H1 (cell line): Measurements from ENCODE around the gene TMEM220. TPM values are rescaled to one million over a fixed set of nuclear protein-coding genes. Genes with fewer than 3 reads are reported as not detected.

ENCODE experiments used
- CTCF ChIA-PET: fragments of 300-600 bp; sonication (Branson Sonifier 250); formaldehyde crosslinking; loops from one replicate; lab custom pipeline; 2021; ENCODE audit not compliant: partially characterized antibody; lab: Charles Lee
- POLR2A ChIA-PET: fragments of 300-600 bp; sonication (Branson Sonifier 250); formaldehyde crosslinking; loops from one replicate; lab custom pipeline; 2021; ENCODE audit warnings: inconsistent platforms; ENCODE audit not compliant: partially characterized antibody; lab: Charles Lee
- DNase-seq, 2 experiments: peaks; one replicate each; pipeline versions ENCODE4 v3.0.0 to v3.0.0-alpha.2; 2010 to 2022; ENCODE audit warnings: low spot score in 2 of 2, low read depth in 1 of 2, mixed read lengths in 1 of 2
- FAIRE-seq: peaks from 2 replicates; lab custom pipeline; 2011; peaks lifted over from hg19 to GRCh38; lab: Jason Lieb, UNC
- H2AFZ ChIP-seq: 2 replicates; pipeline ENCODE4 v1.8.1; 2012; ENCODE audit warnings: low read length, inconsistent platforms
- H2AK5ac ChIP-seq: 2 replicates; pipeline ENCODE4 v1.6.1; 2013; ENCODE audit warnings: low read depth, low read length
- H2BK120ac ChIP-seq: replicated peaks from 2 replicates; pipeline ENCODE3; 2013; ENCODE audit warnings: low read depth, low read length, inconsistent platforms
- H2BK12ac ChIP-seq: 2 replicates; pipeline ENCODE4 v1.6.1; 2013; ENCODE audit warnings: low read depth, low read length
- H2BK15ac ChIP-seq: 2 replicates; pipeline ENCODE4 v1.6.1; 2013; ENCODE audit warnings: low read length
- H2BK20ac ChIP-seq: 2 replicates; pipeline ENCODE4 v1.6.1; 2013; ENCODE audit warnings: low read length
- H2BK5ac ChIP-seq: 2 replicates; pipeline ENCODE4 v1.6.1; 2013; ENCODE audit warnings: low read depth, low read length
- H3K14ac ChIP-seq: 2 replicates; pipeline ENCODE4 v1.6.1; 2013; ENCODE audit warnings: inconsistent platforms; ENCODE audit not compliant: insufficient read length
- H3K18ac ChIP-seq: 2 replicates; pipeline ENCODE4 v1.6.1; 2013; ENCODE audit warnings: low read length; ENCODE audit errors: extremely low read depth
- H3K23ac ChIP-seq: 2 replicates; pipeline ENCODE4 v1.6.1; 2013; ENCODE audit warnings: inconsistent platforms; ENCODE audit not compliant: insufficient read length
- H3K23me2 ChIP-seq: 2 replicates; pipeline ENCODE4 v1.6.1; 2013; ENCODE audit warnings: low read depth, low read length
- H3K27ac ChIP-seq: 2 replicates; pipeline ENCODE4 v1.6.1; 2011; ENCODE audit warnings: low read depth, low read length, inconsistent platforms
- H3K27me3 ChIP-seq, 4 experiments: replicated peaks in 1 of 4; 1 replicate in 1 of 4; 2 replicates in 3 of 4; pipeline versions ENCODE4 v1.6.1 to v1.8.1; 2011 to 2013; ENCODE audit warnings: low read length in 3 of 4, mild to moderate bottlenecking in 3 of 4, inconsistent platforms in 2 of 4, mixed read lengths in 2 of 4, moderate library complexity in 1 of 4; ENCODE audit not compliant: control insufficient read depth in 3 of 4, insufficient read depth in 3 of 4; ENCODE audit errors: extremely low read depth in 1 of 4
- H3K36me3 ChIP-seq, 4 experiments: 2 replicates each; pipeline versions ENCODE4 v1.6.1 to v1.8.1; 2011 to 2013; ENCODE audit warnings: mild to moderate bottlenecking in 4 of 4, low read length in 3 of 4, moderate library complexity in 2 of 4, control low read depth in 1 of 4, inconsistent platforms in 1 of 4; ENCODE audit not compliant: insufficient read depth in 4 of 4, control insufficient read depth in 2 of 4
- H3K4ac ChIP-seq: replicated peaks from 2 replicates; pipeline ENCODE3; 2013; ENCODE audit warnings: low read length, low read depth, mixed read lengths, inconsistent platforms; ENCODE audit not compliant: insufficient read length
- H3K4me1 ChIP-seq, 4 experiments: replicated peaks in 1 of 4; 1 replicate in 1 of 4; 2 replicates in 3 of 4; pipeline versions ENCODE4 v1.6.1 to v1.8.1; 2011 to 2013; ENCODE audit warnings: low read length in 3 of 4, inconsistent platforms in 2 of 4, mixed read lengths in 1 of 4; ENCODE audit not compliant: insufficient read depth in 4 of 4, control insufficient read depth in 3 of 4
- H3K4me2 ChIP-seq, 2 experiments: 2 replicates each; pipeline versions ENCODE4 v1.6.1 to v1.8.1; 2011 to 2013; ENCODE audit warnings: low read depth in 2 of 2, low read length in 2 of 2, control low read depth in 1 of 2, inconsistent platforms in 1 of 2, mild to moderate bottlenecking in 1 of 2; ENCODE audit not compliant: insufficient read depth in 1 of 2
- H3K4me3 ChIP-seq, 4 experiments: fragments of 200-600, 300-600 bp in 1 of 4; sonication (generic), shearing (Covaris generic), sonication (Bioruptor Twin) in 1 of 4; 2 replicates each; pipeline versions ENCODE4 v1.5.1 to v1.8.1; 2011 to 2016; ENCODE audit warnings: low read length in 4 of 4, low read depth in 3 of 4, control low read depth in 2 of 4, inconsistent platforms in 2 of 4, mild to moderate bottlenecking in 2 of 4, mixed read lengths in 1 of 4, moderate library complexity in 1 of 4; ENCODE audit not compliant: insufficient read depth in 2 of 4; ENCODE audit errors: extremely low read depth in 1 of 4
- H3K56ac ChIP-seq: replicated peaks from 2 replicates; pipeline ENCODE3; 2013; ENCODE audit warnings: low read depth, mild to moderate bottlenecking, mixed read lengths, low read length, inconsistent platforms; ENCODE audit not compliant: insufficient read length
- H3K79me1 ChIP-seq: 2 replicates; pipeline ENCODE4 v1.6.1; 2013; ENCODE audit warnings: low read depth, low read length, control low read depth
- H3K79me2 ChIP-seq, 2 experiments: 2 replicates each; pipeline versions ENCODE4 v1.6.1 to v1.8.1; 2012 to 2013; ENCODE audit warnings: low read length in 2 of 2, mild to moderate bottlenecking in 2 of 2, inconsistent platforms in 1 of 2; ENCODE audit not compliant: insufficient read depth in 2 of 2, control insufficient read depth in 1 of 2
- H3K9ac ChIP-seq, 4 experiments: replicated peaks in 1 of 4; 1 replicate in 1 of 4; 2 replicates in 3 of 4; pipeline versions ENCODE4 v1.6.1 to v1.8.1; 2011 to 2013; ENCODE audit warnings: low read depth in 3 of 4, low read length in 3 of 4, control low read depth in 2 of 4, mild to moderate bottlenecking in 2 of 4, moderate library complexity in 2 of 4, inconsistent platforms in 1 of 4; ENCODE audit errors: extremely low read depth in 1 of 4
- H3K9me3 ChIP-seq, 2 experiments: 2 replicates each; pipeline versions ENCODE4 v1.6.1 to v1.8.1; 2012 to 2013; ENCODE audit warnings: mild to moderate bottlenecking in 2 of 2, moderate library complexity in 2 of 2, control low read depth in 1 of 2, inconsistent platforms in 1 of 2, low read depth in 1 of 2, low read length in 1 of 2, mixed read lengths in 1 of 2; ENCODE audit not compliant: insufficient read depth in 2 of 2
- H4K20me1 ChIP-seq, 2 experiments: replicated peaks in 1 of 2; 2 replicates each; pipeline versions ENCODE3 to v1.8.1; 2011 to 2013; ENCODE audit warnings: inconsistent platforms in 2 of 2, low read length in 2 of 2, mild to moderate bottlenecking in 1 of 2; ENCODE audit not compliant: insufficient read depth in 2 of 2, control insufficient read depth in 1 of 2
- H4K5ac ChIP-seq: 2 replicates; pipeline ENCODE4 v1.6.1; 2013; ENCODE audit warnings: low read length, low read depth, mixed read lengths, inconsistent platforms; ENCODE audit not compliant: insufficient read length
- H4K8ac ChIP-seq: 2 replicates; pipeline ENCODE4 v1.8.0; 2013; ENCODE audit warnings: mild to moderate bottlenecking, moderate library complexity, low read length, inconsistent platforms; ENCODE audit not compliant: insufficient read depth; ENCODE audit errors: extremely low read depth
- H4K91ac ChIP-seq: replicated peaks from 2 replicates; pipeline ENCODE3; 2013; ENCODE audit warnings: low read length, mixed read lengths, inconsistent platforms; ENCODE audit not compliant: insufficient read length
- FOSL1 ChIP-seq: IDR thresholded peaks from 2 replicates; pipeline ENCODE4 v1.6.1; 2011; ENCODE audit warnings: mild to moderate bottlenecking, low read depth, low read length, moderate library complexity; ENCODE audit not compliant: insufficient read depth
- JUND ChIP-seq: IDR thresholded peaks from 2 replicates; pipeline ENCODE4 v1.6.1; 2011; ENCODE audit warnings: mild to moderate bottlenecking, improper control_type of control experiment, low read length
- RAD21 ChIP-seq, 2 experiments: IDR thresholded peaks in 1 of 2; conservative IDR thresholded peaks in 1 of 2; 2 replicates each; pipeline ENCODE4 v1.6.1; 2011; ENCODE audit warnings: low read depth in 2 of 2, low read length in 2 of 2, improper control_type of control experiment in 1 of 2, inconsistent platforms in 1 of 2, mild to moderate bottlenecking in 1 of 2, moderate library complexity in 1 of 2
- WGBS, 2 experiments: shearing (Covaris generic) in 1 of 2; methylation state at CpG; one replicate each; pipeline versions ENCODE4 v1.1.6 to v1.1.7; 2013 to 2015; ENCODE audit warnings: low lambda C conversion rate in 2 of 2, mixed read lengths in 2 of 2, inconsistent platforms in 1 of 2, low coverage in 1 of 2, missing lambda C conversion rate in 1 of 2; ENCODE audit not compliant: insufficient replicate concordance in 2 of 2, insufficient coverage in 1 of 2, insufficient read length in 1 of 2; ENCODE audit errors: extremely low coverage in 1 of 2, missing lambda C conversion rate in 1 of 2; 5-methylcytosine and 5-hydroxymethylcytosine counted together
- polyA plus RNA-seq, 7 experiments: library from polyadenylated mRNA; depleted of rRNA in 3 of 7; stranded (reverse) in 5 of 7; unstranded in 2 of 7; fragments of >200 nt in 5 of 7; fragments of 200-250 nt in 2 of 7; gene quantifications; 1 replicate in 5 of 7; 2 replicates in 1 of 7; 4 replicates in 1 of 7; pipeline versions ENCODE4 v1.2.1 to v1.2.3, GENCODE V29; 2011 to 2013; ENCODE audit warnings: missing spikeins in 2 of 7, mixed read lengths in 2 of 7
- total RNA-seq: library from RNA; stranded (reverse); fragmentation: NEBNext Ultra II Directional; extraction: Animal tissue kit (Norgen Biotek cat#: 25700); gene quantifications from 2 replicates; pipeline ENCODE4 v1.2.1, GENCODE V29; 2021
- TF ChIP-seq, protein P1 (sequence below), 3 experiments: IDR thresholded peaks; 1 replicate in 2 of 3; 2 replicates in 1 of 3; pipeline versions ENCODE4 v1.5.1 to v1.6.1; 2011; ENCODE audit warnings: low read length in 3 of 3, mild to moderate bottlenecking in 3 of 3, inconsistent platforms in 2 of 3, low read depth in 1 of 3, moderate library complexity in 1 of 3; ENCODE audit not compliant: insufficient read depth in 1 of 3; ENCODE audit errors: control extremely low read depth in 1 of 3

Gene TMEM220
- total and polyA plus RNA-seq, 2 of the 8 experiments (the other 6 are each of a cell fraction or from before 2014, with no cell fraction given) = 3.8 to 4.1 TPM

DNA sequence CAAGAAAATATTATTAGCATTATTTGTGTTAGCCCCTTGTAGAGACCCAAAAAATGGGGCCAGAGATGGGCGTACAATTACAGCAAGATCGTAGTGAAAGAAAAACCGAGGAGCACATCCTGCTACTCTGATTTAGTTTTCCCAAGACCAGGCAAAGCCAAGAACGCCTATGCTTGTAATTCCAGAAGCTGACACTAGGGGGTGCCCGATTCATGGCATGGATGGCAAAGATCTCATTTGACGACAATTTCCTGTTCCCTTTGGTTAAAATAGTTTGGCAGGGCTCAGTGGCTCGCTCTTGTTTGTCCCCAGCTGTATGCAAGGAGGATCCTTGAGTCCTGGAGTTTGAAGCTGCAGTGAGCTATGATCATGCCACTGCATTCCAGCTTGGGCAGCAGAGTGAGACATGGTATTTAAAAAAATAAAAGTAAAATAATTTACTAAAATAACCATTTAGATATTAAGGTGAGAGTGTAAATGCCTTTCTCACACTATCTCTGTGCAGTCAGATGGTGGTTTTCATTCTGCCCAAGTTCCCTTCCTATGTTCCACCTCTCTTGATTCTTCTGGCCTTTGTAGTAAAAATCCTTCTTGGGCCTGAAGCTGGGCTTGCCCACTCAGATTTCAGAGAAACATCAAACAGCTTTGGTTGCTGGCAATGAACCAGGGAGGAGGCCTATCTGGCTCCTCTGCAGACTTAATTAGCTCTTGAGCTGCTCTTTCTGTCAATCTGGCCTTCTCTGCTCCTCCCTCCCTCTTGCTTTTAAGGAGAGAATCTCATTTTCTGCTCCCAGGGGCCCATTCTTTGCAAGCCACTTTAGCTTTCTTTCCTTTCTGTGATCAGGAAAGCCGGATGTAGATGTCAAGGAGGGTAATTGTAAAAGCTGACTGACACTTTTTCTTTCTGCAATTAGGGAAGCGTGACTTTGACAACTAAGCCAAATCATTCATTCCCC lies 42.9 kb upstream of the TMEM220 start:
- Histone ChIP-seq H4K5ac (no peak overlapping the region), H2AFZ (no peak overlapping the region), H2BK120ac (no peak overlapping the region), H2BK15ac (no peak overlapping the region), H3K23me2 (no peaks in the 10 kb centered on the region; the same call in 1 of the 2 replicates), H3K36me3 (no peaks in the 10 kb centered on the region; a peak in 3 of 8 replicates), H3K23ac (no peak overlapping the region), H3K79me1 (no peaks in the 10 kb centered on the region), H3K9me3 (no peaks in the 10 kb centered on the region), H3K56ac (no peak overlapping the region), H4K91ac (no peak overlapping the region), H3K4me1 (no peaks in the 10 kb centered on the region; a peak in 1 of 7 replicates), H4K8ac (no peak overlapping the region), H3K14ac (no peak overlapping the region), H3K27me3 (no peaks in the 10 kb centered on the region), H3K4me3 (no peak overlapping the region), H3K18ac (no peak overlapping the region), H3K4ac (no peak overlapping the region), H2BK20ac (no peak overlapping the region), H2BK5ac (no peak overlapping the region), H4K20me1 (no peaks in the 10 kb centered on the region), H2AK5ac (no peak overlapping the region), H3K4me2 (no peak overlapping the region), H2BK12ac (no peak overlapping the region; the same call in 1 of the 2 replicates), H3K79me2 (no peaks in the 10 kb centered on the region), H3K9ac (no peak overlapping the region), H3K27ac (no peak overlapping the region)
- 44% methylated on average over 9 of the region's 9 CpGs; no CpG with 5 or more reads in 1 of the 2 experiments for WGBS, 2 experiments
- CTCF ChIA-PET = interaction anchor here (0.6 to 6.1 kb wide), 32 partner anchors 10 to 639 kb away, joined by 3 to 57 read pairs (median 6); no protein-coding TSS in a partner anchor
- POLR2A ChIA-PET = interaction anchor here (1.3 to 2.4 kb wide), 5 partner anchors 8 to 20 kb away, joined by 3 to 10 read pairs (median 4); no protein-coding TSS in a partner anchor
- TF ChIP-seq JUND (no peak), RAD21 (IDR thresholded peaks at IDR 0.05 in 1 of 2, conservative IDR thresholded peaks at IDR 0.05 in 1 of 2; ENCODE audit: low read depth in 2 of 2, low read length in 2 of 2) (peak; percentile 88 to 91), FOSL1 (no peak)
- TF ChIP-seq, protein P1, sequence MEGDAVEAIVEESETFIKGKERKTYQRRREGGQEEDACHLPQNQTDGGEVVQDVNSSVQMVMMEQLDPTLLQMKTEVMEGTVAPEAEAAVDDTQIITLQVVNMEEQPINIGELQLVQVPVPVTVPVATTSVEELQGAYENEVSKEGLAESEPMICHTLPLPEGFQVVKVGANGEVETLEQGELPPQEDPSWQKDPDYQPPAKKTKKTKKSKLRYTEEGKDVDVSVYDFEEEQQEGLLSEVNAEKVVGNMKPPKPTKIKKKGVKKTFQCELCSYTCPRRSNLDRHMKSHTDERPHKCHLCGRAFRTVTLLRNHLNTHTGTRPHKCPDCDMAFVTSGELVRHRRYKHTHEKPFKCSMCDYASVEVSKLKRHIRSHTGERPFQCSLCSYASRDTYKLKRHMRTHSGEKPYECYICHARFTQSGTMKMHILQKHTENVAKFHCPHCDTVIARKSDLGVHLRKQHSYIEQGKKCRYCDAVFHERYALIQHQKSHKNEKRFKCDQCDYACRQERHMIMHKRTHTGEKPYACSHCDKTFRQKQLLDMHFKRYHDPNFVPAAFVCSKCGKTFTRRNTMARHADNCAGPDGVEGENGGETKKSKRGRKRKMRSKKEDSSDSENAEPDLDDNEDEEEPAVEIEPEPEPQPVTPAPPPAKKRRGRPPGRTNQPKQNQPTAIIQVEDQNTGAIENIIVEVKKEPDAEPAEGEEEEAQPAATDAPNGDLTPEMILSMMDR (IDR thresholded peaks at IDR 0.05; ENCODE audit: control extremely low read depth in 1 of 3, insufficient read depth in 1 of 3, low read depth in 1 of 3, low read length in 3 of 3) = peak; percentile 64 to 95 (median 84)
- FAIRE-seq = peak; percentile 97
- peak; percentile 53 to 97 for DNase-seq
